ENCODE results near the gene DLG2.

DLG2 gene

GRCh38 chr11:84720706-84721402, 906.3 kb downstream of the DLG2 start:
- no peak for DNase-seq

GRCh38 chr11:84719935-84720577, 907.1 kb downstream of the DLG2 start:
- DNase-seq, result no peak

GRCh38 chr11:84714316-84714780, 912.8 kb downstream of the DLG2 start:
- DNase-seq, result no peak

DNA sequence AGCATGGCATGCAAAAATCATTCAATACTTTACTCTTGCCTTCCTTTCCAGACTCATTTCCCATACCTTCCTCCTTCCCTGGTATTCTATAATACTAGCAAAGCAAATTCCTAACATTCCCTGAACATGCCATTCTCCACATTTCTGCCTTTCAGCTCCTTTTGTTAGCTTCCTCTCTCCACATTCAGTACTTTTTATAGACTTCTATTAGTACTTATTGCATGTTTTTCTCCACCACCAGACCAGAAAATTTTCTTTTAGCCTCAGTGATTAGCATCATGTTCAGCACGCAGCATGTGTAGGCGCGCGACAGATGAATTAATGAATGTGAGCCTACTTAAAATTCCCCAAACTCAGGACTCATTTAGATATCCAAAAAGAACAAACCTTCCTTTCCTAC, 935.3 kb downstream of the DLG2 start:
- DNase-seq, result no peak

- DNase-seq, result no peak
These were observed 939.7 kb downstream of the DLG2 start for GRCh38 chr11:84687433-84687832.

- DNase-seq, result no peak
These were observed 940.4 kb downstream of the DLG2 start for GRCh38 chr11:84686716-84687115.

DNA sequence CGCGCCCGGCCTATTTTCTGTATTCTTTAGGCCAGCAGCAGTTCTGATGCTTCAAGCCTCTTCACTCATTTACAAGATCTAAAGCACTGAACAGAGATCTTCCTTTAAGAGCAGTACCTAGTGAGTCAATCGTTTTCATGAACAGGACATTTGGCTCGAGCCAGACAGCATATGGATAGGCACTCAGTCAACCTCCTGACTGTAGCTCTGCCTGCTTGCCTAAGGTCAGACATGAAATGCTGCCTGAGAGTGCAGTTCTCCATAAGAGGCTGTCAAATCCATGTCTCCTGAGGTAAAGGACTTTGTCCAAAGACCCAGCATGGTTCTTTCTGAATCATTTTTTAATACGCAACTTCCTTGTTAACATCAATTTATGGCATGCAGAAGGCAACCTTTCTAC, 941.2 kb downstream of the DLG2 start:
- DNase-seq, result no peak

DNA sequence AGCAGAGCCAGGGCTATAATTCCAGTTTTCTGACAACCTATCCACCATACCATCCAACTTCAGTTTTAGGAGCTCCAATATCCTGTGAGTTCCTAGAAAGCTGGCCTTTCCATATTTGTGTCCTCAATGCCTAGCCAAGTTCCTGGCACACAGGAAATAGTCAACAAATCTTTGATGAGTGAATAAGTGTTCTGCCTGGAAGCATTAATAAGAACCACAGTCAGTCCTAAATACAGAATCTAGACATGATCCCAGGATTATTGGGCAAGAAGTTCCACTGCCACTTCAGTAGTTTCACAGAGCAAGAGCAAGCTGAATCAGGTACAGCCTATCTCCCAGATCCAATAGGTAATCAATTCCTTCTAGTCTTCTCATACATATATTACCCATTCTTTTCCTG, 942.0 kb downstream of the DLG2 start:
- DNase-seq, result no peak

DNA sequence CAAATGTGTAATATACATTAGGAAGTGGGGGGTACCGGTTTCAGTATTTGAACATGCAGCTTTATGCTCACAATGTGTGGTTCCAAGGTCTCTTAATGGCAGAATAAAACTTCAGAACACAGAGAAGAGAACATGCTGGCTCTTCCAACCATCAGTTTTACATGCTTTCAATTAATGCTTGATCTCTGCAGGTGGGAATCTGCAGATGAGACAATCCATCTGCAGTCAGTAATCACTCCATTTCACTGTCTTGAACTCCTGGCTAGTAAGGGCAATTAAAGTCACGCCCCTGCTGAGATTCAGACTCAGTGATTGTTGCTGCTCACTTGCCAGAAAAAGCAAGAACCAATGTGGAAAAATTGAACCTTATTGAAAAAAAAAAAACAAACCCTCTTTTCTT, 945.7 kb downstream of the DLG2 start:
- no peak for DNase-seq

DNA sequence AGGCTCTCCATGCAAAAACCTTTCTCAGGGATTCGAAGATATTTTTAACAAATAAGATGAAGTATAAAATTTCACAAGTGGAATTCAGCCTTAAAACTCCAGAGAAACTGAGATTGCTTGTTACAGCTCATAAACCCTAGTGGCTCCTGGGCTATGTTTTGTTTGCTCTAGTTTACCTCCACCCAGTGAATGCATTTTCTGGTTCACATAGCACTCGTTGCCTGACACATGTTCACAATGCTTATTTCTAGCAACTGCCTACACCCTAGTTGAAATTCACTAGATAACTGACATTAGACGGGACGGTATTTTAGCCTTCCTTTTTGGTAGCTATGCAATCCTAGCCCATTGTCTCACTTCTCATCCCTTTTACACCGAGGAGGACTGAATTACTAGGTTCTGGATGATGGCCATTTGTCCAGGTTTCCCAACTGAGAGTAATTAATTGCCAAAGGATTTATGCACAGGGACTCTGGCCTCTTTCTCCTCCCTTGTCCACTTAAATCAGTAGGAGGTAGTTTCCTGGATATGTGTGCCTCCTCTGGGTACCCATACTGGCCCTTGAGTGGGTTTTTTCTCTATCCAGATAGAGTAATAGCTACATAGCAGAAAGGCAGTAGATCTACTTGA, 951.6 kb downstream of the DLG2 start:
- DNase-seq, result no peak

GRCh38 chr11:84673753-84674152, 953.4 kb downstream of the DLG2 start:
- DNase-seq, result no peak

GRCh38 chr11:84671325-84671999, 955.7 kb downstream of the DLG2 start:
- DNase-seq, result no peak

GRCh38 chr11:84663731-84664130, 963.4 kb downstream of the DLG2 start:
- no peak for DNase-seq

DNA sequence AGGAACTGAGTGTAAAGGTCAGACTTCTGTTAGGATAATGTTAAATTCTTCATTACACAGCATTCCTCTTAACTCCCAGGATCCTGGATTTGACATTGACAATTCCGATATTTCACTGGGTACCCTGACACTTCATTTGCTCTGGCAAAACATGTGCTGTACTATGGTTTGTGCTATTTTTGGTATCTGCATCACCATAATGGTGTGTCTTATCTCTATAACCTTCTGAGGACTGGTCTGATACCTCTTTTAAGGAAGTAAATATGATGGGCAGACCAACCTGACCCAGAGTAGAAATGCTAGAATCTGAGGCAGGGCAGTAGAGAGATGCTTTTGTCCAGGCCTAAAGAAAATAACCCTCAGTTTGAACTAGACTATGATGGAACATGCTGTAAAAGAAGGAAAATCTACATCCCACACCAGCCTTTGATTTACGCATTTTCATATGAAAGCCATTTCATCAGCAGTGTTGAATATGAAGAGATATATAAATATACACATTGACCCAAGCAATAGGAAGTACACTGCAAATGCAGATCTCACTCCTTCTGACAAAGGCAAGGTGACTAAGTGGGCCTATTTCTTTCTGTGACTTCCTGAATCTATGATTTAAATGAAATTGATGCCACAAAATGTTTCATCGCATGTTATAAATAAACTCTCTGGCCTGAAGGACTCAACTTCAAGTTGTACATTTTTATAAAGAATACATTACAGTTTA, 966.7 kb downstream of the DLG2 start:
- no peak for DNase-seq

DNA sequence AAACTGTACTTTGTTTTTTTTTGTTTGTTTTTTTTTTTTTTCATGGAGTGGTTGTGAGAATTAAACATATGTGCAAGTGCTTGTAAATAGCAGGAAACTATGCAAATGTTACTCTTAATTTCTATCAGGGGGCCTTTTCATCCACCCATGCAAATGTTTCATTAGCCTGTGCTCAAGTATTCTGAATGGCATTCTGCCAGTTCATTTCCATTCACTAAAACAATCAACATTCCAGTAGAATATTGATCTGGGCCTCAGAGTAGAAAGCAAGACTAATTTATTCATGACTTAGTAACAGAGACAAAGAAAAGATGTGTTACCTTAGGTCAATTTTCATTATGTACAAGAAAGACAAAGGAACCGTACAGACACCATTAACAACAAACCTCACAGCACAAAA, 971.4 kb downstream of the DLG2 start:
- DNase-seq, result no peak

GRCh38 chr11:84648471-84648870, 978.7 kb downstream of the DLG2 start:
- DNase-seq, result no peak

DNA sequence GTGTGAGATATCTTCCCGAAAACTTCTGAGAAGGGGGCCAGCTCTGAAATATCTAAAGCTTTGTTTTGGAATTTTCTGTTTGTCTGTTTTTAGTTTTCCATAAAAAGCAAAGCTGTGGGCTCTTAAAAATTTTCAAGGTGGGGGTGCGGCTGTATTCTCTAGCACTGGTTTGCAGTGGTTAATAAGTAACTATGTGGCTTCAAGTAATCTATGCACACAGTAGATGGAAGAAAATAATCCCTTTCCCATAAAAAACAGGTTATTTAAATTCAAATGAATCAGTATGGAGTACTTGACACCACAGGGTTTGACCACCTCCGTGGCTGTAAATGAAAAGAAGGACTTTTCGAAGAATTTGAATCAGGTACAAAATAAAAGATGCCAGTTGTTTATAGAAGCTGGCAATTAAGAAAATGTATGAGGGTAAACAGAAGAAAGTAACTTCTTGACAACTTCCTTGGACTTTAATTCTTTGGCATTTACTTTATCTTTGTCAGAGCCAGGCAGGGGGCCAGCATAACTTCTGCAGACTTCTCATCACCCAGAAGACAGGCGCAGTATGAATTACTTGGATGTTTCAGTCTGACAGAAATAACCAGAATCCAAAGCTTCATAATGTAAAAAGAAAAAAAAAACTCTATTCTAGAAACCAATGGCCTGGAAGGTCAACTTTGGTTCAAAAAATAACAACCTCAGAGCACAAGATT, 981.0 kb downstream of the DLG2 start:
- no peak for DNase-seq

DNA sequence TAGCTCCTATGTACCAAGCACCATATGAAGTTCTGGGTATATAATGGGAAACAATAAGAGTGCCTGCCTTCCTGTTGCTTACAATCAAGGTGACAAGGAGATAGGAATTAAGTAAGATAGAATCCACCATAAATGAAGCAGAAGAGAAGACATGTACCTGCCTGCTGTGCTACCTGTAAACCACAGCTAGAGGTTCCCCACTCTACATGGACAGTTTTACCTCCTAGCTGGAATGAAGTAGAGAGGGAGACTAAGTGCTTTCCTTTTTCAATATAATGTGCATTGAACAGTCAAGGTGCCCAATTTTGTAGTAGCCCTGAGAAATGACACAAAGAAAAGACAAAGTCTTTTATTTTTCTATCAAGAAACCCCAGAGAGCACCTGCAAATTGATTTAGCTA, 984.6 kb downstream of the DLG2 start:
- no peak for DNase-seq

GRCh38 chr11:84634309-84634708, 992.8 kb downstream of the DLG2 start:
- DNase-seq, result no peak

GRCh38 chr11:84628871-84629620, 998.1 kb downstream of the DLG2 start:
- DNase-seq, result no peak

- DNase-seq, result no peak
These were observed 1000.9 kb downstream of the DLG2 start for GRCh38 chr11:84626256-84626655.

GRCh38 chr11:84612645-84613044, 1014.5 kb downstream of the DLG2 start:
- DNase-seq, result no peak
